Panc1 (cell line): ENCODE results near the gene PFDN4. TPM values are rescaled to one million over a fixed set of nuclear protein-coding genes. Genes with fewer than 3 reads are reported as not detected.

Experiments used
- ATAC-seq: fragments of 200-7000 bp; cut with Tn5 transposase; 2 replicates; pipeline ENCODE4 v1.9.1; 2020; ENCODE audit warnings: mild to moderate bottlenecking, moderate library complexity
- BruUV-seq: library from RNA; stranded (reverse); fragments of 400-500 nt; replicated peaks from 2 replicates; lab custom pipeline; 2021; lab: Mats Ljungman, UMichigan
- CTCF ChIA-PET: fragments of 300-600 bp; sonication (Branson Sonifier 250); formaldehyde crosslinking; loops from one replicate; lab custom pipeline; 2022; ENCODE audit warnings: antibody characterized with exemption; lab: Charles Lee
- POLR2A ChIA-PET: fragments of 300-600 bp; sonication (Branson Sonifier 250); formaldehyde crosslinking; loops from one replicate; lab custom pipeline; 2022; ENCODE audit warnings: antibody characterized with exemption; lab: Charles Lee
- DNase-seq: peaks from one replicate; pipeline ENCODE4 v3.0.0-alpha.2; 2010; ENCODE audit warnings: low read depth, low spot score
- H3K27ac ChIP-seq: 2 replicates; pipeline ENCODE4 v1.5.1; 2011; ENCODE audit warnings: mild to moderate bottlenecking, low read length, inconsistent platforms
- H3K27me3 ChIP-seq: fragments of 200-500 bp; sonication (Bioruptor generic); 2 replicates; pipeline ENCODE4 v1.6.0; 2014; ENCODE audit warnings: low read length, inconsistent platforms; ENCODE audit not compliant: control insufficient read depth, insufficient read depth
- H3K36me3 ChIP-seq: fragments of 200-500 bp; sonication (Bioruptor generic); 2 replicates; pipeline ENCODE4 v1.5.1; 2014; ENCODE audit warnings: inconsistent platforms, mild to moderate bottlenecking, low read length, moderate library complexity; ENCODE audit not compliant: control insufficient read depth, insufficient read depth
- H3K4me1 ChIP-seq: 2 replicates; pipeline ENCODE4 v1.5.1; 2011; ENCODE audit warnings: inconsistent platforms, mild to moderate bottlenecking, low read length, moderate library complexity; ENCODE audit not compliant: control insufficient read depth, insufficient read depth
- H3K4me3 ChIP-seq, 2 experiments: 2 replicates each; pipeline ENCODE4 v1.5.1; 2011 to 2012; ENCODE audit warnings: low read depth in 2 of 2, low read length in 2 of 2, mild to moderate bottlenecking in 2 of 2, inconsistent platforms in 1 of 2, moderate library complexity in 1 of 2
- H3K9me3 ChIP-seq: fragments of 200-500 bp; sonication (Bioruptor generic); 2 replicates; pipeline ENCODE4 v1.5.1; 2014; ENCODE audit warnings: low read depth, mild to moderate bottlenecking, inconsistent platforms, low read length, moderate library complexity; ENCODE audit not compliant: control insufficient read depth, insufficient read depth
- POLR2AphosphoS5 ChIP-seq: IDR thresholded peaks from 2 replicates; pipeline ENCODE4 v1.6.1; 2012; ENCODE audit warnings: mild to moderate bottlenecking, low read depth, low read length, moderate library complexity
- SIN3A ChIP-seq: IDR thresholded peaks from 2 replicates; pipeline ENCODE4 v1.6.1; 2012; ENCODE audit warnings: low read depth, mild to moderate bottlenecking, low read length, moderate library complexity, borderline replicate concordance; ENCODE audit not compliant: insufficient read depth
- TCF7L2 ChIP-seq: IDR thresholded peaks from 2 replicates; pipeline ENCODE4 v1.6.1; 2011; ENCODE audit warnings: mild to moderate bottlenecking, low read depth, low read length, inconsistent platforms
- in situ Hi-C: cut with HindIII; loops from 2 replicates; pipeline ENCODE4 v1.10.0; 2016; ENCODE audit warnings: low sequenced_read_pairs, low pct_unique_long_range_greater_than_20kb
- intact Hi-C: fragments of 100-400 bp; cut with micrococcal nuclease; formaldehyde crosslinking; loops from one replicate; pipeline ENCODE4 v1.10.0; 2022; ENCODE audit not compliant: unreplicated experiment
- total RNA-seq: library from RNA; stranded (reverse); gene quantifications from one replicate; pipeline ENCODE4 v1.2.1, GENCODE V29; 2021; ENCODE audit not compliant: unreplicated experiment
- TF ChIP-seq, protein P1 (sequence below): fragments of 450-650 bp; IDR thresholded peaks from 2 replicates; pipeline ENCODE4 v1.5.1; 2017; ENCODE audit warnings: mild to moderate bottlenecking
- TF ChIP-seq, protein P2 (sequence below), 2 experiments: IDR thresholded peaks; 2 replicates each; pipeline ENCODE4 v1.6.1; 2011 to 2012; ENCODE audit warnings: low read depth in 2 of 2, control low read depth in 1 of 2, low read length in 1 of 2, mild to moderate bottlenecking in 1 of 2, moderate library complexity in 1 of 2; ENCODE audit not compliant: insufficient read depth in 1 of 2

The PFDN4 gene
- total RNA-seq, 1 experiment from 2014 or later: 48.2 TPM

DNA sequence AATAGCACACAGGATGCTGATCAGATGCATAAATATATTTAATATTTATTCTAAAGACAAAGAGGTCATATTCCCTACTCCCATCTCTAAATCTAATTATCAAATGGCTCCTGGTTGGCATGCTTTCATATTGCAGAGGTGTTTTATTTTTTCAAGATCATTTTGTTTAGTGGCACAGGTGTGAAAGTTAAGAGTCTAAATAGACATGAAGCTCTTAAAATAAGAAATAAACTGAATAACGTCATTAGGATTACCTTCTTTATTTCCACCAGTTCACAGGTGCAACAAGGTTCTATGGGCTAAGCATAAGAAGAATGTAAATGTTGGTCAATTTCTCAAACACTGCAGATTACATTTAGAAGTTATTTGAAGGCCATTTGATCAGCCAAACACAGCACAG is 27.0 kb upstream of the PFDN4 start:
- BruUV-seq: no TSS peak
- Histone ChIP-seq H3K27ac (no peak overlapping the region), H3K9me3 (no peaks in the 10 kb centered on the region), H3K4me1 (no peaks in the 10 kb centered on the region), H3K36me3 (no peaks in the 10 kb centered on the region), H3K27me3 (peaks cover 3% of the 10 kb centered on the region; the same call in 1 of the 2 replicates), H3K4me3 (no peak overlapping the region)
- no peak for ATAC-seq
- TF ChIP-seq, protein P1, sequence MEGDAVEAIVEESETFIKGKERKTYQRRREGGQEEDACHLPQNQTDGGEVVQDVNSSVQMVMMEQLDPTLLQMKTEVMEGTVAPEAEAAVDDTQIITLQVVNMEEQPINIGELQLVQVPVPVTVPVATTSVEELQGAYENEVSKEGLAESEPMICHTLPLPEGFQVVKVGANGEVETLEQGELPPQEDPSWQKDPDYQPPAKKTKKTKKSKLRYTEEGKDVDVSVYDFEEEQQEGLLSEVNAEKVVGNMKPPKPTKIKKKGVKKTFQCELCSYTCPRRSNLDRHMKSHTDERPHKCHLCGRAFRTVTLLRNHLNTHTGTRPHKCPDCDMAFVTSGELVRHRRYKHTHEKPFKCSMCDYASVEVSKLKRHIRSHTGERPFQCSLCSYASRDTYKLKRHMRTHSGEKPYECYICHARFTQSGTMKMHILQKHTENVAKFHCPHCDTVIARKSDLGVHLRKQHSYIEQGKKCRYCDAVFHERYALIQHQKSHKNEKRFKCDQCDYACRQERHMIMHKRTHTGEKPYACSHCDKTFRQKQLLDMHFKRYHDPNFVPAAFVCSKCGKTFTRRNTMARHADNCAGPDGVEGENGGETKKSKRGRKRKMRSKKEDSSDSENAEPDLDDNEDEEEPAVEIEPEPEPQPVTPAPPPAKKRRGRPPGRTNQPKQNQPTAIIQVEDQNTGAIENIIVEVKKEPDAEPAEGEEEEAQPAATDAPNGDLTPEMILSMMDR: no peak
- TF ChIP-seq TCF7L2: no peak
- TF ChIP-seq SIN3A: no peak
- no peak for TF ChIP-seq POLR2AphosphoS5
- TF ChIP-seq, protein P2, sequence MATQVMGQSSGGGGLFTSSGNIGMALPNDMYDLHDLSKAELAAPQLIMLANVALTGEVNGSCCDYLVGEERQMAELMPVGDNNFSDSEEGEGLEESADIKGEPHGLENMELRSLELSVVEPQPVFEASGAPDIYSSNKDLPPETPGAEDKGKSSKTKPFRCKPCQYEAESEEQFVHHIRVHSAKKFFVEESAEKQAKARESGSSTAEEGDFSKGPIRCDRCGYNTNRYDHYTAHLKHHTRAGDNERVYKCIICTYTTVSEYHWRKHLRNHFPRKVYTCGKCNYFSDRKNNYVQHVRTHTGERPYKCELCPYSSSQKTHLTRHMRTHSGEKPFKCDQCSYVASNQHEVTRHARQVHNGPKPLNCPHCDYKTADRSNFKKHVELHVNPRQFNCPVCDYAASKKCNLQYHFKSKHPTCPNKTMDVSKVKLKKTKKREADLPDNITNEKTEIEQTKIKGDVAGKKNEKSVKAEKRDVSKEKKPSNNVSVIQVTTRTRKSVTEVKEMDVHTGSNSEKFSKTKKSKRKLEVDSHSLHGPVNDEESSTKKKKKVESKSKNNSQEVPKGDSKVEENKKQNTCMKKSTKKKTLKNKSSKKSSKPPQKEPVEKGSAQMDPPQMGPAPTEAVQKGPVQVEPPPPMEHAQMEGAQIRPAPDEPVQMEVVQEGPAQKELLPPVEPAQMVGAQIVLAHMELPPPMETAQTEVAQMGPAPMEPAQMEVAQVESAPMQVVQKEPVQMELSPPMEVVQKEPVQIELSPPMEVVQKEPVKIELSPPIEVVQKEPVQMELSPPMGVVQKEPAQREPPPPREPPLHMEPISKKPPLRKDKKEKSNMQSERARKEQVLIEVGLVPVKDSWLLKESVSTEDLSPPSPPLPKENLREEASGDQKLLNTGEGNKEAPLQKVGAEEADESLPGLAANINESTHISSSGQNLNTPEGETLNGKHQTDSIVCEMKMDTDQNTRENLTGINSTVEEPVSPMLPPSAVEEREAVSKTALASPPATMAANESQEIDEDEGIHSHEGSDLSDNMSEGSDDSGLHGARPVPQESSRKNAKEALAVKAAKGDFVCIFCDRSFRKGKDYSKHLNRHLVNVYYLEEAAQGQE (IDR thresholded peaks at IDR 0.05; ENCODE audit: insufficient read depth in 1 of 2, low read depth in 2 of 2, low read length in 1 of 2): no peak
- intact Hi-C loops (no loop called here), in situ Hi-C loops (no loop called here)
- ChIA-PET POLR2A (no interaction called here), CTCF (interaction anchor here (1.0 kb wide), 1 partner anchor 17 kb away, joined by 3 read pairs; no protein-coding TSS in a partner anchor)
- DNase-seq: no peak

DNA sequence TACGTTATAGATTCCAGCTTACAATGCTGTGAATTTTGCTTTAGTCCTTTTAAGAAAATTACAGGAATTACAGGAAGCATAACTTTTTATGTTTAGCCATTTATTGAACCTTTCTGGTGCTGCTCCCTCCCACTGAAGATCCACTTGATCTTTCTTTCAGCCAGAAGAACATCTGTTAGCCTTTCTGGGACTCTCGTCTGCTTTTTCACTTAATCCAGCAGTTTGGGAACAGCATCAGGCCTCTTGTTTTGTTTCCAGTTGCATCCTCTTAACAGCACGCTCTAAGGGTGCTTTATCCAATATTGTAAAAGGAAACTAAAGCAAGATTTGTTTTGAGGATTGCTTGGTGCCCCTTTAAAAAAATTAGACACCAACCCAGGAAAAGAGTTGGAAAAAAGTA is 23.8 kb upstream of the PFDN4 start:
- DNase-seq (no peak), ATAC-seq (no peak)
- no TSS peak for BruUV-seq
- Histone ChIP-seq H3K27ac (no peak overlapping the region), H3K9me3 (no peaks in the 10 kb centered on the region), H3K36me3 (no peaks in the 10 kb centered on the region), H3K4me3 (no peak overlapping the region), H3K27me3 (peaks cover 3% of the 10 kb centered on the region; the same call in 1 of the 2 replicates), H3K4me1 (no peaks in the 10 kb centered on the region)
- in situ Hi-C loops (no loop called here), intact Hi-C loops (no loop called here)
- TF ChIP-seq TCF7L2: no peak
- TF ChIP-seq, protein P2 (IDR thresholded peaks at IDR 0.05; ENCODE audit: insufficient read depth in 1 of 2, low read depth in 2 of 2, low read length in 1 of 2): no peak
- TF ChIP-seq, protein P1: no peak
- CTCF ChIA-PET: no interaction called here
- POLR2A ChIA-PET: interaction anchor here (0.6 kb wide), 1 partner anchor 447 kb away, joined by 4 read pairs; no protein-coding TSS in a partner anchor
